Measurements from ENCODE around the gene DYNLRB1. TPM values are rescaled to one million over a fixed set of nuclear protein-coding genes. Genes with fewer than 3 reads are reported as not detected.
A peak's percentile ranks its signal among the peaks of the same experiment; 100 is the strongest.

DYNLRB1 gene
- total and polyA plus RNA-seq, 10 of the 15 experiments (the other 5 are each of a cell fraction or from before 2014, with no cell fraction given), result 87.9 to 313 (median 153) TPM

GRCh38 chr20:34558320-34559218, 42.3 kb downstream of the DYNLRB1 start, which contains the start of gene MAP1LC3A (continued):
- TF ChIP-seq IKZF1 (conservative IDR thresholded peaks at IDR 0.05) (peak; percentile 47; the same call in 1 of the 2 replicates), ATF2 (IDR thresholded peaks at IDR 0.05; ENCODE audit: low read length) (no peak), CHD2 (IDR thresholded peaks at IDR 0.05; ENCODE audit: borderline replicate concordance, low read depth, low read length) (peak; percentile 29; the same call in 1 of the 2 replicates), RAD21 (IDR thresholded peaks at IDR 0.05; ENCODE audit: insufficient read depth, low read depth, low read length) (no peak), BHLHE40 (IDR thresholded peaks at IDR 0.05; ENCODE audit: borderline replicate concordance in 1 of 2, low read depth in 2 of 2, low read length in 1 of 2) (peak in 1 of 2 experiments; percentile 62; a peak in 2 of 4 replicates), NR2F1 (conservative IDR thresholded peaks at IDR 0.05) (0 out of 2 replicates have a peak, but pooled peaks have one; percentile 39), POLR2A (IDR thresholded peaks at IDR 0.05; ENCODE audit: low read depth, low read length) (peak; percentile 57)

GRCh38 chr20:34559311-34560140, 43.3 kb downstream of the DYNLRB1 start:
- H4K20me1 ChIP-seq (ENCODE audit: control insufficient read depth, insufficient read depth), result no peaks in the 10 kb centered on the region
- peaks cover 0 to 2% of the 10 kb centered on the region in 2 experiments; a peak in 2 of 4 replicates for H3K36me3 ChIP-seq (ENCODE audit: control insufficient read depth in 2 of 2, insufficient read depth in 2 of 2, low read length in 1 of 2)
- FAIRE-seq (no peak), DNase-seq (ENCODE audit: low read depth, low spot score) (no peak), ATAC-seq (no peak)
- H3K4me1 ChIP-seq (ENCODE audit: control insufficient read depth, insufficient read depth, low read length), result no peaks in the 10 kb centered on the region
- H3K79me2 ChIP-seq (ENCODE audit: control insufficient read depth, insufficient read depth, low read length), result no peaks in the 10 kb centered on the region
- no peak overlapping the region for H2AFZ ChIP-seq (ENCODE audit: control insufficient read depth, low read depth, low read length)
- no peak overlapping the region for H3K4me2 ChIP-seq (ENCODE audit: control insufficient read depth, insufficient read depth)
- H3K9ac ChIP-seq (ENCODE audit: control insufficient read depth, insufficient read depth, low read length), result no peak overlapping the region
- no peak overlapping the region for H3K27ac ChIP-seq (ENCODE audit: control insufficient read depth, insufficient read depth)
- TF ChIP-seq CBX3 (IDR thresholded peaks at IDR 0.05; ENCODE audit: borderline replicate concordance, low read depth) (no peak), TCF7 (IDR thresholded peaks at IDR 0.05; ENCODE audit: borderline replicate concordance) (no peak), HDAC6 (IDR thresholded peaks at IDR 0.05; ENCODE audit: unreplicated experiment) (no peak), NR2F1 (conservative IDR thresholded peaks at IDR 0.05) (peak; percentile 25; the same call in 1 of the 2 replicates), RFX5 (IDR thresholded peaks at IDR 0.05; ENCODE audit: low read depth, low read length) (no peak)
- TF ChIP-seq, protein P1, sequence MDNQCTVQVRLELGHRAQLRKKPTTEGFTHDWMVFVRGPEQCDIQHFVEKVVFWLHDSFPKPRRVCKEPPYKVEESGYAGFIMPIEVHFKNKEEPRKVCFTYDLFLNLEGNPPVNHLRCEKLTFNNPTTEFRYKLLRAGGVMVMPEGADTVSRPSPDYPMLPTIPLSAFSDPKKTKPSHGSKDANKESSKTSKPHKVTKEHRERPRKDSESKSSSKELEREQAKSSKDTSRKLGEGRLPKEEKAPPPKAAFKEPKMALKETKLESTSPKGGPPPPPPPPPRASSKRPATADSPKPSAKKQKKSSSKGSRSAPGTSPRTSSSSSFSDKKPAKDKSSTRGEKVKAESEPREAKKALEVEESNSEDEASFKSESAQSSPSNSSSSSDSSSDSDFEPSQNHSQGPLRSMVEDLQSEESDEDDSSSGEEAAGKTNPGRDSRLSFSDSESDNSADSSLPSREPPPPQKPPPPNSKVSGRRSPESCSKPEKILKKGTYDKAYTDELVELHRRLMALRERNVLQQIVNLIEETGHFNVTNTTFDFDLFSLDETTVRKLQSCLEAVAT (IDR thresholded peaks at IDR 0.05), result no peak
- 85% methylated on average over 31 of the region's 43 CpGs for WGBS (ENCODE audit: insufficient coverage, insufficient replicate concordance, low lambda C conversion rate, missing lambda C conversion rate)
- BruUV-seq (replicated peaks), result no TSS peak
- ChIA-PET POLR2A (no interaction called here), CTCF (interaction anchor here (1.0 to 1.2 kb wide), 3 partner anchors 148 to 257 kb away, joined by 3 read pairs; no protein-coding TSS in a partner anchor), RAD21 (ENCODE audit: unreplicated experiment) (interaction anchor here (0.6 to 0.8 kb wide), 2 partner anchors 309 to 481 kb away, joined by 3 read pairs; no protein-coding TSS in a partner anchor), SMC1A (ENCODE audit: uncharacterized antibody, unreplicated experiment) (no interaction called here)
- H3K9me3 ChIP-seq (replicated peaks; ENCODE audit: control insufficient read depth, insufficient read depth, low read length), result no peaks in the 10 kb centered on the region
- intact Hi-C loops (cut with micrococcal nuclease; ENCODE audit: unreplicated experiment), result no loop called here
- no peaks in the 10 kb centered on the region for H3K27me3 ChIP-seq (replicated peaks in 1 of 2; ENCODE audit: control insufficient read depth in 2 of 2, insufficient read depth in 2 of 2, low read length in 1 of 2)
- no peak overlapping the region for H3K4me3 ChIP-seq
- in situ Hi-C loops (cut with MboI), result no loop called here
